DND-41 (cell line): ENCODE results near the gene PDAP1.
A peak's percentile ranks its signal among the peaks of the same experiment; 100 is the strongest.
"Not testable (repeated sequence)": the region's sequence is repeated elsewhere in the genome, so short reads cannot be mapped to it uniquely, and the experiment has no call there.

Experiments used
- ATAC-seq: fragments of 200-7000 bp; cut with Tn5 transposase; 3 replicates; pipeline ENCODE4 v1.9.1; 2021; ENCODE audit warnings: low read depth; ENCODE audit not compliant: insufficient read depth
- DNase-seq: peaks from one replicate; pipeline ENCODE4 v3.0.0-alpha.2; 2020
- H2AFZ ChIP-seq: 2 replicates; pipeline ENCODE4 v1.6.0; 2012; ENCODE audit warnings: low read depth, low read length
- H3K27ac ChIP-seq: 2 replicates; pipeline ENCODE4 v1.5.1; 2012; ENCODE audit warnings: low read length, inconsistent platforms
- H3K27me3 ChIP-seq: fragments of 200-600 bp; sonication (generic); 2 replicates; pipeline ENCODE4 v1.6.0; 2012; ENCODE audit warnings: low read length, mild to moderate bottlenecking, inconsistent platforms; ENCODE audit not compliant: insufficient read depth, poor library complexity
- H3K36me3 ChIP-seq: 2 replicates; pipeline ENCODE4 v1.5.1; 2012; ENCODE audit warnings: low read length, inconsistent platforms; ENCODE audit not compliant: insufficient read depth
- H3K4me1 ChIP-seq: 2 replicates; pipeline ENCODE4 v1.5.1; 2012; ENCODE audit warnings: mild to moderate bottlenecking, low read length; ENCODE audit not compliant: insufficient read depth
- H3K4me2 ChIP-seq: 2 replicates; pipeline ENCODE4 v1.6.0; 2012; ENCODE audit warnings: mild to moderate bottlenecking, moderate library complexity, low read length, inconsistent platforms; ENCODE audit not compliant: insufficient read depth
- H3K4me3 ChIP-seq, 2 experiments: fragments of 200-600 bp in 1 of 2; shearing (Covaris generic) in 1 of 2; 2 replicates each; pipeline ENCODE4 v1.5.1; 2012 to 2016; ENCODE audit warnings: inconsistent platforms in 2 of 2, low read length in 2 of 2, mild to moderate bottlenecking in 2 of 2, low read depth in 1 of 2, moderate library complexity in 1 of 2
- H3K79me2 ChIP-seq: 2 replicates; pipeline ENCODE4 v1.6.0; 2012; ENCODE audit warnings: low read length, inconsistent platforms; ENCODE audit not compliant: insufficient read depth
- H3K9ac ChIP-seq: 2 replicates; pipeline ENCODE4 v1.6.0; 2012; ENCODE audit warnings: low read depth, mild to moderate bottlenecking, inconsistent platforms, low read length, moderate library complexity
- H3K9me3 ChIP-seq: 2 replicates; pipeline ENCODE4 v1.5.1; 2012; ENCODE audit warnings: low read length, moderate library complexity, mild to moderate bottlenecking, inconsistent platforms; ENCODE audit not compliant: insufficient read depth, severe bottlenecking
- H4K20me1 ChIP-seq: 2 replicates; pipeline ENCODE4 v1.6.0; 2012; ENCODE audit warnings: low read length; ENCODE audit not compliant: insufficient read depth
- EZH2 ChIP-seq: IDR thresholded peaks from 3 replicates; pipeline ENCODE4 v1.6.1; 2012; ENCODE audit warnings: borderline replicate concordance, low read depth, mild to moderate bottlenecking, moderate library complexity, low read length, inconsistent platforms; ENCODE audit not compliant: severe bottlenecking
- TF ChIP-seq, protein P1 (sequence below): IDR thresholded peaks from 2 replicates; pipeline ENCODE4 v1.5.1; 2012; ENCODE audit warnings: borderline replicate concordance, low read length, moderate library complexity, mild to moderate bottlenecking; ENCODE audit not compliant: poor library complexity, severe bottlenecking; ENCODE audit errors: extremely low read depth

The PDAP1 gene

DNA sequence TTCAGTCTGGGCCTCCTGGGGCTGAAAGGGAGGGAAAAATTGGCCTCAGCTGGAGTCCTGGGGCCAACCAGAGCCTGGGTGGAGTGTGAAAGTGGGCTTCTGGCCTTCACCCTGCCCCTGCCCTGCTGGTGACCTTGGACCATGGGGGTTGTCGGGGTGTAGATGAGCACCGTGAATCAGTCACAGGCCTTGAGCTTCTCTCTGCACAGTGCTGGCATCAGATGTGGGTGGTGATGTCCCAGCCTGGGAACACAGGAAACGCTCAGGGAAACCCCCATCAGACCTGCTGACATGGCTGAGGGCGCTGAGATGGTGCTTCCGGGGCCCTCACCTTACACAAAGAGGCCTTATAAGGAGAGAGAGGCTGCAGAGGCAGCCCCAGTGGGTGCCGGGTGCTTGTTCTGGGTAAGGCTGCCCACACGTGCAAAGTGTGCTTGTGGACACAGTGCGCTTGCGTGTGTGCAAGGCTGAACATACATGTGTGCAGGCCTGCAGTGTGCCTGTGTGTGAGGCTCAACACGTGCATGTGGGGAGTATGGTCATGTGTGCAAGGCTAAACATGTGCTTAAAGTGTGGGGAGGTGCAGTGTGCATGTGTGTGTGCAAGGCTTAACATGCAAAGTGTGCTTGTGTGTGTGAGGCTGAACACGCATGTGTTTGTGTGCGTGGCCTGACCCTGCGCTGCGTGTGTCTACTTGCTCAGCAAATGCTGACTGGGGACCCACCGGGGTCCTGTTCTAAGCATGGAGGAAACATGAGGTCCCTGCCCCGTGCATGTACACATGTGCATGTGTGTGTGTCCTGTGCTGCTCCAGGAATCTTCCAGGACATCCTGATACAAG, 27.4 kb downstream of the PDAP1 start:
- H3K9me3 ChIP-seq = no peaks in the 10 kb centered on the region
- ATAC-seq (peak; percentile 94), DNase-seq (peak; percentile 90)
- H3K4me3 ChIP-seq = peak overlapping the region in 1 of 2 experiments; percentile 44; a peak in 2 of 4 replicates
- peak overlapping the region; percentile 31; the same call in 1 of the 2 replicates for H2AFZ ChIP-seq
- H3K79me2 ChIP-seq = peaks cover 74% of the 10 kb centered on the region
- peak overlapping the region; percentile 52 for H3K9ac ChIP-seq
- peaks cover 44% of the 10 kb centered on the region for H3K36me3 ChIP-seq
- H3K4me1 ChIP-seq = peaks cover 33% of the 10 kb centered on the region
- peak overlapping the region; percentile 56 for H3K4me2 ChIP-seq
- TF ChIP-seq, protein P1, sequence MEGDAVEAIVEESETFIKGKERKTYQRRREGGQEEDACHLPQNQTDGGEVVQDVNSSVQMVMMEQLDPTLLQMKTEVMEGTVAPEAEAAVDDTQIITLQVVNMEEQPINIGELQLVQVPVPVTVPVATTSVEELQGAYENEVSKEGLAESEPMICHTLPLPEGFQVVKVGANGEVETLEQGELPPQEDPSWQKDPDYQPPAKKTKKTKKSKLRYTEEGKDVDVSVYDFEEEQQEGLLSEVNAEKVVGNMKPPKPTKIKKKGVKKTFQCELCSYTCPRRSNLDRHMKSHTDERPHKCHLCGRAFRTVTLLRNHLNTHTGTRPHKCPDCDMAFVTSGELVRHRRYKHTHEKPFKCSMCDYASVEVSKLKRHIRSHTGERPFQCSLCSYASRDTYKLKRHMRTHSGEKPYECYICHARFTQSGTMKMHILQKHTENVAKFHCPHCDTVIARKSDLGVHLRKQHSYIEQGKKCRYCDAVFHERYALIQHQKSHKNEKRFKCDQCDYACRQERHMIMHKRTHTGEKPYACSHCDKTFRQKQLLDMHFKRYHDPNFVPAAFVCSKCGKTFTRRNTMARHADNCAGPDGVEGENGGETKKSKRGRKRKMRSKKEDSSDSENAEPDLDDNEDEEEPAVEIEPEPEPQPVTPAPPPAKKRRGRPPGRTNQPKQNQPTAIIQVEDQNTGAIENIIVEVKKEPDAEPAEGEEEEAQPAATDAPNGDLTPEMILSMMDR = no peak
- no peak for TF ChIP-seq EZH2
- peaks cover 38% of the 10 kb centered on the region for H4K20me1 ChIP-seq
- no peaks in the 10 kb centered on the region for H3K27me3 ChIP-seq
- H3K27ac ChIP-seq = peak overlapping the region; percentile 85

DNA sequence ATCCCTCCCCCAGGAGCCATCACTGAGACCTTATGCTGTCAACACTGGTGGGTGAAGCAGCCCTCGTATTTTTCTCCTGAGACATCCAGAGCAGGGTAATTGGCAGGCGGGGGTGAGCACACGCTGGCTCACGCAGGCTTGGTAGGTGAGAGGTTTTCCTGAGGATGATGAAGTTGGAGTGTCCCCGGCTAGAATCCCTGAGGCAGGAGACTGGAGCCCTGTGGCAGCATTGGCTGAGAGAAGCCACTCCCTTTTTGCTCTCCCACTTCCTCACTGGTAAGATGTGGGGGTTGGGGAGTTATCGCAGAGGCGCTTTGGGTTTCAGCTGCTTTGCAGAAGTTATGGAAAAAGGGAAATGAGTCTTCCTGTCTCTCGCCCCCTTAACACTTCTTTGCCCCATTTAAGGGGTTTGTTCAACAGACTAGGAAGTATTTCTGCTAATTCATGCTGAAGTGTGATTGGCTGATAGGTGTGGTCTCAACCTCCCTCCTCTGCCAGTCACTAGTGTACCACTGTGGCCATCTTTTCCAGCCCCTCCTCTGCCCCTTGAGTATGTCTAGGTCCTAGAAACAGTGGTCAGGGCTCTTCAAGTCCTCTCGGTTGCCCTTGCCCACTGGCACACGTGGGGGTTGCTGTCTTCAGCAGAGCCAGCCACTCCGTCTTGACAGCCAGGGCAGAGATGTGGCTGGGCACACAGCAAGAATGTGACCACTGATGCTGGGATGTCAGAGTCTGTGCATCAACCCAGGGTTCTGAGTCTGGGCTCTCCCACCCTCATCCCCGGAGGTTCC, 28.2 kb downstream of the PDAP1 start:
- DNase-seq (peak; percentile 62), ATAC-seq (peak; percentile 25)
- Histone ChIP-seq H3K4me2 (peak overlapping the region; percentile 56), H3K9me3 (no peaks in the 10 kb centered on the region), H3K27ac (peak overlapping the region; percentile 85), H3K36me3 (peaks cover 39% of the 10 kb centered on the region), H3K27me3 (no peaks in the 10 kb centered on the region), H2AFZ (0 out of 2 replicates have a peak overlapping the region, but pooled peaks have one; percentile 18), H3K9ac (peak overlapping the region; percentile 52), H3K4me3 (peak overlapping the region in 1 of 2 experiments; percentile 44; a peak in 2 of 4 replicates), H3K79me2 (peaks cover 81% of the 10 kb centered on the region), H4K20me1 (peaks cover 38% of the 10 kb centered on the region), H3K4me1 (peaks cover 41% of the 10 kb centered on the region)
- TF ChIP-seq EZH2 = no peak
- TF ChIP-seq, protein P1 = no peak

DNA sequence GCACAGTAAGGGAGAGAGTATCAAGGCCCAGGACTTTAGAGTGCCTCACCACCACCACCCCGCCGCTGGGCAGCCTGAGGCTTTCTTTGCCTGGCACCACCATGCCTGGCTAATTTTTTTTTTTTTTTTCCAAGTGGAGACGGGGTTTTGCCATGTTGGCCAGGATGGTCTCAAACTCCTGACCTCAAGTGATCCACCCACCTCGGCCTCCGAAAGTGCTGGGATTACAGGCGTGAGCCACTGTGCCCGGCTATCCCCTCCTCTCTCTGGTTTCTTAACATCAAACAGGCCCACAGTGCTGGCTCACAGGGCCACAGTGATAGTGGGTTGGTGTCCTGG, 28.7 kb downstream of the PDAP1 start:
- 0 out of 4 replicates have a peak overlapping the region, but pooled peaks of 1 of the 2 experiments have one; percentile 44 for H3K4me3 ChIP-seq
- peak overlapping the region; percentile 52; the same call in 1 of the 2 replicates for H3K9ac ChIP-seq
- ATAC-seq = not testable (repeated sequence)

More for the DNA sequence above, 28.7 kb downstream of the PDAP1 start:
- H3K27me3 ChIP-seq, H3K9me3 ChIP-seq, H2AFZ ChIP-seq, DNase-seq: not testable (repeated sequence)
- peak overlapping the region; percentile 85 for H3K27ac ChIP-seq
- H3K79me2 ChIP-seq = peaks cover 87% of the 10 kb centered on the region
- peak overlapping the region; percentile 56 for H3K4me2 ChIP-seq
- peaks cover 40% of the 10 kb centered on the region for H3K36me3 ChIP-seq
- peaks cover 39% of the 10 kb centered on the region for H4K20me1 ChIP-seq
- peaks cover 41% of the 10 kb centered on the region for H3K4me1 ChIP-seq
